Esophagus muscularis mucosa (tissue), 4 donors: Measurements from ENCODE around the gene TBC1D8.

Experiments
- CTCF ChIP-seq, 3 experiments: fragments of 200-600 bp in 2 of 3; fragments of 450-650 bp in 1 of 3; sonication (generic) in 2 of 3; IDR thresholded peaks; one replicate each; pipeline ENCODE4 v1.5.1; 2017 to 2019; ENCODE audit warnings: antibody characterized with exemption in 3 of 3, mild to moderate bottlenecking in 2 of 3, moderate library complexity in 1 of 3
- EP300 ChIP-seq: sonication (generic); formaldehyde crosslinking; IDR thresholded peaks from one replicate; pipeline ENCODE4 v1.6.1; 2017; ENCODE audit warnings: antibody characterized with exemption
- POLR2A ChIP-seq: fragments of 450-650 bp; IDR thresholded peaks from one replicate; pipeline ENCODE4 v1.6.1; 2017; ENCODE audit warnings: antibody characterized with exemption, moderate library complexity, mild to moderate bottlenecking, low read depth
- POLR2AphosphoS5 ChIP-seq, 2 donors: sonication (generic); formaldehyde crosslinking; IDR thresholded peaks; one replicate each; pipeline ENCODE4 v1.6.1; 2017; ENCODE audit warnings: antibody characterized with exemption in 2 of 2

GRCh38 chr2:101063352-101064124 lies 87.6 kb downstream of the TBC1D8 start:
- no peak for TF ChIP-seq CTCF (IDR thresholded peaks at IDR 0.05)
- TF ChIP-seq EP300: no peak
- TF ChIP-seq POLR2A: no peak
- peak; percentile 19 to 53 for TF ChIP-seq POLR2AphosphoS5 (IDR thresholded peaks at IDR 0.05)
